IPS-11a (cell line): ENCODE measurements around the gene ANKRD53.

Experiments
- H3K4me3 ChIP-seq: one replicate; pipeline ENCODE4 v1.5.1; 2013; ENCODE audit warnings: low read depth, low read length, control low read depth

The ANKRD53 gene

DNA sequence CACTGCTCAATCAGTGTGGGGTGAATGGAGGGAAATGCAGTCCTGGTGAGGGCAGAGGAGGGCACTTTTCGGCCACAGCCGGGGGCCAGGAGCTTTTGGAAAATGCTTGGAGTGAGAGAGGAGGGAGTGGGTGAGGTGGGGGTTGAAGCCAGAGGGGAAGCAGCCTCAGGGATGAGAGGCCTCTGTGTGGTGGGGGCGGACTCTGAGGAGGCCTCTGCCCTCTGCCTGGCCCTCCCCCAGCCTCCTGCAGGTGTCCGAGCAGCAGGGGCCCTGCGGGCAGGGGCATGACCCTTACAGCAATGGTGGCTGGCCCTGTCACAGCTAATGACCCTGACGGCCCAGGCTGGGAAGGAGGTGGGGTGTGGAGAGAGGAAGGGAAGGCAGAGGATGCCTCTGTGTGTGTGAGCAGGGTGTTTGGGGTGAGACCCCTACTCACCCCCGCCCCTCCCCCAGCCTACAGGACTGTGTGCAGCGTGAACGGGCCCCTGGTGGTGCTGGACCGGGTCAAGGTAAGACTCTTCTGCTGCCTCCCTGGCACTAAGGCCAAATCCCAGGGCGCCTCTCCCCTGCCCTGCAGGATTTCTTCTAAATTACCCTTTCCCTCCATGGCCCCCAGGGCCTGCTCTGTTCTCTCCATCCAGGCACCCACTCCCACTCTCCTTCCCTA is 35.1 kb upstream of the ANKRD53 start:
- no peak overlapping the region for H3K4me3 ChIP-seq

GRCh38 chr2:70944111-70944690 is 34.2 kb upstream of the ANKRD53 start:
- H3K4me3 ChIP-seq, result no peak overlapping the region

GRCh38 chr2:70946832-70947442 is 31.5 kb upstream of the ANKRD53 start:
- no peak overlapping the region for H3K4me3 ChIP-seq

GRCh38 chr2:70947556-70948184 is 30.8 kb upstream of the ANKRD53 start:
- H3K4me3 ChIP-seq, result no peak overlapping the region

- H3K4me3 ChIP-seq, result no peak overlapping the region
These were observed 30.0 kb upstream of the ANKRD53 start for GRCh38 chr2:70948337-70949003.

DNA sequence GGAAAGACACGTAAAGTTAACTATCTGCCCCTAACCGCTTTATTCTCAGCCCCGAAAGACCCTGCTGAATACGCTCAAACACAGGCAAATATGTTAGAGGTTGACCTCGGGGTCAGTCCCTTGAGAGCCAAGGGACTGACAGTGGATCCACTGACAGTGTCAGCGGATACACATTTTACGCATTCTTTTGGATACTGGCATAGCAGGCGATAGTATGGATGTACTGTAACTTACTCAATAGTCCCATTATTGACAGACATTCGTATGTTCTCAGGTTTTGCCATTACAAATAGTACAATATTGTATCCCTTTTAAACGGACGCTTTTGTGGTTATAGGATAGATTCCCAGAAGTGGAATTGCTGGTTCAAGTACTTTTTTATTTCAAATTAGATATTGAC is 29.3 kb upstream of the ANKRD53 start:
- no peak overlapping the region for H3K4me3 ChIP-seq

DNA sequence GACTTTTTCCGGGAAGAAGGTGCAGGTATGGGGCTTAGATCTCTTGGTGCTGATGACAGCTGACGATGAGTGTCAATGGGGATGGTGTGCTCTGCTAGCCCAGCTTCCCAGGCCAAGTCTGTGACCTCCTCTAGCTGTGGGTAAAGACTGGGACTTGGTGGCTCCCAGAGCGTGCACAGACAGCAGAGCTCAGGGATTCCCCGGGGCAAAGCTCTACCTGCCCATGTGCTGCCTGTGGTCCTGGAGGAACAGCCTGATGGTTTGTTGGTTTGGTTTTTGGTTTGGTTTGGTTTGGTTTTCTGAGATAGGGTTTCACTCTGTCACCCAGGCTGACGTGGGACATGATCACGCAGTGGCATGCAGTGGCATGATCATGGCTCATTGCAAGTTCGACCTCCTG is 23.5 kb upstream of the ANKRD53 start:
- no peak overlapping the region for H3K4me3 ChIP-seq

GRCh38 chr2:70956141-70956540 is 22.3 kb upstream of the ANKRD53 start:
- no peak overlapping the region for H3K4me3 ChIP-seq

GRCh38 chr2:70957798-70958197 is 20.6 kb upstream of the ANKRD53 start:
- no peak overlapping the region for H3K4me3 ChIP-seq

GRCh38 chr2:70958759-70959158 is 19.7 kb upstream of the ANKRD53 start:
- H3K4me3 ChIP-seq, result no peak overlapping the region

- no peak overlapping the region for H3K4me3 ChIP-seq
These were observed 19.1 kb upstream of the ANKRD53 start for GRCh38 chr2:70959271-70959761.

DNA sequence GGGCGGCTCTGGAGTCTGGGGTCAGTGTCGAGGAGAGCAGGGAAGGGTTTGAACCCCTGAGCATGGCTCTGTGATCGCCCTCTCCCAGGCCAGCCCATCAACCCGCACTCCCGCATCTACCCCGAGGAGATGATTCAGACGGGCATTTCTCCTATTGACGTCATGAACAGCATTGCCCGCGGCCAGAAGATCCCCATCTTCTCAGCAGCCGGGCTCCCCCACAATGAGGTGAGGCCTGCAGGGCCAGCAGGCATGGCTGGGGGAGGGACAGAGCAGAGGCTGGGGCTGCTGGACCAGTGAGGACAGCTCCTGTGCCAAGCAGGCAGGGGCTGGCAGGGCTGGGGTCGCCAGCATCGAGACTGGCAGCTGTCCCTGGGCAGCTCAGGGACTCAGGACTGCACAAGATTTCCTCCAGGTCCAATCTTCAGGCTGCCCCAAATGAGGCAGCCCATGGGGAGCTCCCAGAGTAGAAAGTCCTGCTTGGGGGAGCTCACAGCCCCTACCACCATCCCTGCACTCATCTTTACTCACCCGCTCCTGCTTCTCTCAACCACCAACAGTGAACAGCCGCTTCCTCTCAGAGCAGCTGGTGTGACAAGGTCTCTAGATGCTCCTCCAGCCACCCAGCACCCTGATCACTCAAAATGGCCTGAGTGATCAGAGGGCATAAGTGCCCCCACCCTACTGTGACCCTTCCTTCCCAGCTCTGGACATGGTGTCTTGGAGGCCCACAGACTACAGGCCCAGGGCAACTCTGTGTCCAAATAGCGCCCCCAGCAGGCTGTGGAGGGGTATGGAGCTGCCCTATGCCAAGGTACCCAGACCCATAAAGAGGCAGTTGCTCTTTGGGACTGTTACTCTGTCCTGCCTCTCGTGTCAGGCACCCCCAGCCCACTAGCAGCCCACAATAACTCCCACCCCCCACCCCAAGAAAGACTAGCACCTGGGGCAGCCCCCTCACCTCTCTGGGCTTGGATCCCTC is 18.3 kb upstream of the ANKRD53 start:
- H3K4me3 ChIP-seq, result no peak overlapping the region

DNA sequence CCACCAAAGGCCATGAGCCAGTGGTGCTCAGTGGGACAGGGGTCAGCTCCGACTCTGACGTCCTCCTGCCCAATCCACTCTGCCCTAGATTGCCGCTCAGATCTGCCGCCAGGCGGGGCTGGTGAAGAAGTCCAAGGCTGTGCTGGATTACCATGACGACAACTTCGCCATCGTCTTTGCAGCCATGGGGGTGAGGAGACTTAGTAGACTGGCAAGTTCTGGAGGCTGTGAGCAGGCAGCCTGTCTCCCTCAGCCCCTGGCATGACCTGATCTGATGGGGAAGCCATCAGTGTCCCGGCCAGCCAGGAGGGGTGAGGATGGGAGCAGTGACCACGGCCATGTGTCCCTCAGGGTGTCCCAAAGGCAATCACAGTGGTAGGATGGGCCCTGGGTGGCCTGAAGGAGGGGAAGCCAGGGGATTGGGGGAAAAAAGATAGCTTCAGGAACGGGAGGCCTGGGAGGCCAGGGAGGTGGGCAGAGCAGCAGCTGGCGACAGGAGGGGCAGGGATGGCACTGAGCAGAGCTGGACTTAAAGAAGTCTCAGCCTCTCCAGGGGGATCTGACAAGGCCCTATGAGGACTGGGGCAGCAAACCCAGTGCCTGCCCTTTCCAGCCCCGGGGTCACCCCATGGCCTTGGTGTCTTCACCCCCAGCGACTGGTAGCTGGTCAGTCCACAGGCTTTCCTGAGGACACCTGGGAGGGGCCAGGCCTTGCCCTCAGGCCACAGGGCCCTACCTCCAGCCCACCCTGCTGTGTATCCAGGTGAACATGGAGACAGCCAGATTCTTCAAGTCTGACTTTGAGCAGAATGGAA is 17.4 kb upstream of the ANKRD53 start:
- H3K4me3 ChIP-seq, result no peak overlapping the region

GRCh38 chr2:70961648-70961994 is 16.8 kb upstream of the ANKRD53 start:
- no peak overlapping the region for H3K4me3 ChIP-seq

- no peak overlapping the region for H3K4me3 ChIP-seq
These were observed 16.1 kb upstream of the ANKRD53 start for GRCh38 chr2:70962211-70962884.

- no peak overlapping the region for H3K4me3 ChIP-seq
These were observed 15.2 kb upstream of the ANKRD53 start for GRCh38 chr2:70962885-70963878.

- no peak overlapping the region for H3K4me3 ChIP-seq
These were observed 14.3 kb upstream of the ANKRD53 start for GRCh38 chr2:70964133-70964532.
